Tibial nerve (tissue), 4 donors: ENCODE results near the gene KRTAP29-1.

Experiments
- CTCF ChIP-seq, 5 experiments: fragments of 200-600 bp in 3 of 5; fragments of 450-650 bp in 2 of 5; sonication (generic) in 3 of 5; IDR thresholded peaks; one replicate each; pipeline ENCODE4 v1.5.1; 2016 to 2019; ENCODE audit warnings: antibody characterized with exemption in 5 of 5, mild to moderate bottlenecking in 3 of 5, moderate library complexity in 2 of 5
- EP300 ChIP-seq, 2 donors: sonication (generic); formaldehyde crosslinking; IDR thresholded peaks; one replicate each; pipeline ENCODE4 v1.6.1; 2017; ENCODE audit warnings: antibody characterized with exemption in 2 of 2, mild to moderate bottlenecking in 1 of 2

GRCh38 chr17:41284546-41284945, 18.1 kb downstream of the KRTAP29-1 start:
- TF ChIP-seq CTCF (IDR thresholded peaks at IDR 0.05): no peak
- no peak for TF ChIP-seq EP300 (IDR thresholded peaks at IDR 0.05)
